ENCODE measurements around the gene HDAC1. TPM values are rescaled to one million over a fixed set of nuclear protein-coding genes. Genes with fewer than 3 reads are reported as not detected.

HDAC1 gene
- total and polyA plus RNA-seq, 2 of the 8 experiments (the other 6 are each of a cell fraction or from before 2014, with no cell fraction given), result 111 to 125 TPM

GRCh38 chr1:32336963-32337675 is 45.2 kb downstream of the HDAC1 start:
- H3K27me3 ChIP-seq (replicated peaks in 1 of 4; ENCODE audit: control insufficient read depth in 3 of 4, extremely low read depth in 1 of 4, insufficient read depth in 3 of 4, low read length in 3 of 4), result peaks cover 0 to 7% (median 2%) of the 10 kb centered on the region in 4 experiments; a peak in 4 of 7 replicates
- no peak overlapping the region for H2BK5ac ChIP-seq (ENCODE audit: low read depth, low read length)
- FAIRE-seq (no peak), DNase-seq (ENCODE audit: low read depth in 1 of 2, low spot score in 2 of 2) (no peak)
- H3K36me3 ChIP-seq (ENCODE audit: control insufficient read depth in 2 of 4, insufficient read depth in 4 of 4, low read length in 3 of 4), result peaks cover 4 to 28% (median 10%) of the 10 kb centered on the region in 4 experiments; a peak in 6 of 8 replicates
- no peak overlapping the region for H4K8ac ChIP-seq (ENCODE audit: extremely low read depth, insufficient read depth, low read length)
- H3K9ac ChIP-seq (replicated peaks in 1 of 4; ENCODE audit: extremely low read depth in 1 of 4, low read depth in 3 of 4, low read length in 3 of 4), result no peak overlapping the region
- CTCF ChIA-PET (ENCODE audit: partially characterized antibody), result interaction anchor here (0.6 to 1.7 kb wide), 8 partner anchors 9 to 122 kb away, joined by 3 to 5 read pairs (median 4); no protein-coding TSS in a partner anchor
- H3K79me2 ChIP-seq (ENCODE audit: control insufficient read depth in 1 of 2, insufficient read depth in 2 of 2, low read length in 2 of 2), result peaks cover 4 to 21% of the 10 kb centered on the region in 2 experiments; a peak in 3 of 4 replicates
- no peak overlapping the region for H2AFZ ChIP-seq (ENCODE audit: low read length)
- 89% methylated on average over 8 of the region's 8 CpGs; no CpG with 5 or more reads in 1 of the 2 experiments for WGBS, 2 experiments (ENCODE audit: extremely low coverage in 1 of 2, insufficient coverage in 1 of 2, insufficient read length in 1 of 2, insufficient replicate concordance in 2 of 2, low coverage in 1 of 2, low lambda C conversion rate in 2 of 2, missing lambda C conversion rate in 1 of 2)
- H2AK5ac ChIP-seq (ENCODE audit: low read depth, low read length), result peak overlapping the region; percentile 6; the same call in 1 of the 2 replicates
- 0 out of 2 replicates have a peak overlapping the region, but pooled peaks have one; percentile 86 for H2BK20ac ChIP-seq (ENCODE audit: low read length)
- no peak overlapping the region for H4K5ac ChIP-seq (ENCODE audit: insufficient read length, low read depth, low read length)
- no peak overlapping the region for H3K4ac ChIP-seq (replicated peaks; ENCODE audit: insufficient read length, low read depth, low read length)
- peak overlapping the region; percentile 53 to 73 for H3K4me2 ChIP-seq (ENCODE audit: insufficient read depth in 1 of 2, low read depth in 2 of 2, low read length in 2 of 2)
- H2BK15ac ChIP-seq (ENCODE audit: low read length), result peak overlapping the region; percentile 75
- TF ChIP-seq GTF2F1 (IDR thresholded peaks at IDR 0.05; ENCODE audit: borderline replicate concordance, low read depth, low read length) (no peak), NRF1 (IDR thresholded peaks at IDR 0.05; ENCODE audit: low read depth, low read length) (no peak), CTBP2 (IDR thresholded peaks at IDR 0.05; ENCODE audit: borderline replicate concordance, insufficient read depth, insufficient read length, low read length) (no peak)
- POLR2A ChIA-PET (ENCODE audit: partially characterized antibody), result interaction anchor here (0.6 to 13.4 kb wide), 19 partner anchors 9 to 271 kb away, joined by 3 to 321 read pairs (median 7); partner anchors contain the start of genes BSDC1, CCDC28B, EIF3I and FAM167B
- no peaks in the 10 kb centered on the region for H3K9me3 ChIP-seq (ENCODE audit: insufficient read depth in 2 of 2, low read depth in 1 of 2, low read length in 1 of 2)
- peaks cover 5 to 35% (median 27%) of the 10 kb centered on the region in 4 experiments for H3K4me1 ChIP-seq (replicated peaks in 1 of 4; ENCODE audit: control insufficient read depth in 3 of 4, insufficient read depth in 4 of 4, low read length in 3 of 4)
- no peak overlapping the region for H2BK120ac ChIP-seq (replicated peaks; ENCODE audit: low read depth, low read length)
- no peak overlapping the region for H3K14ac ChIP-seq (ENCODE audit: insufficient read length)
- peaks cover 2% of the 10 kb centered on the region; the same call in 1 of the 2 replicates for H3K79me1 ChIP-seq (ENCODE audit: low read depth, low read length)
- H4K20me1 ChIP-seq (replicated peaks in 1 of 2; ENCODE audit: control insufficient read depth in 1 of 2, insufficient read depth in 2 of 2, low read length in 2 of 2), result peaks cover 9 to 12% of the 10 kb centered on the region in 2 experiments
- no peak overlapping the region for H3K56ac ChIP-seq (replicated peaks; ENCODE audit: insufficient read length, low read depth, low read length)
- peak overlapping the region; percentile 4 for H4K91ac ChIP-seq (replicated peaks; ENCODE audit: insufficient read length, low read length)
- no peak overlapping the region for H3K23ac ChIP-seq (ENCODE audit: insufficient read length)
- H3K18ac ChIP-seq (ENCODE audit: extremely low read depth, low read length), result peak overlapping the region; percentile 78
- peak overlapping the region in 1 of 4 experiments; percentile 93; a peak in 2 of 8 replicates for H3K4me3 ChIP-seq (ENCODE audit: extremely low read depth in 1 of 4, insufficient read depth in 2 of 4, low read depth in 3 of 4, low read length in 4 of 4)
- H3K23me2 ChIP-seq (ENCODE audit: low read depth, low read length), result peaks cover 10% of the 10 kb centered on the region; the same call in 1 of the 2 replicates
- H3K27ac ChIP-seq (ENCODE audit: low read depth, low read length), result no peak overlapping the region
- H2BK12ac ChIP-seq (ENCODE audit: low read depth, low read length), result 0 out of 2 replicates have a peak overlapping the region, but pooled peaks have one; percentile 62
